Endothelial cell (in vitro differentiated cells): ENCODE data around the gene HOXB3. TPM values are rescaled to one million over a fixed set of nuclear protein-coding genes. Genes with fewer than 3 reads are reported as not detected.

ENCODE experiments used
- DNase-seq: peaks from one replicate; pipeline ENCODE4 v3.0.0; 2021; ENCODE audit warnings: low spot score
- H3K27ac Mint-ChIP-seq: one replicate; pipeline ENCODE4 v1.8.0; 2021; ENCODE audit warnings: mixed read lengths, inconsistent platforms; ENCODE audit not compliant: unreplicated experiment
- H3K27me3 Mint-ChIP-seq: one replicate; pipeline ENCODE4 v1.8.0; 2021; ENCODE audit warnings: mild to moderate bottlenecking, moderate library complexity, mixed read lengths, inconsistent platforms; ENCODE audit not compliant: unreplicated experiment
- H3K36me3 Mint-ChIP-seq: one replicate; pipeline ENCODE4 v1.8.0; 2021; ENCODE audit warnings: mild to moderate bottlenecking, low read depth, mixed read lengths, inconsistent platforms; ENCODE audit not compliant: unreplicated experiment
- H3K4me1 Mint-ChIP-seq: one replicate; pipeline ENCODE4 v1.8.0; 2021; ENCODE audit warnings: mild to moderate bottlenecking, mixed read lengths, inconsistent platforms; ENCODE audit not compliant: unreplicated experiment
- H3K4me3 Mint-ChIP-seq: one replicate; pipeline ENCODE4 v1.8.0; 2021; ENCODE audit warnings: mild to moderate bottlenecking, mixed read lengths, inconsistent platforms; ENCODE audit not compliant: unreplicated experiment
- H3K9me3 Mint-ChIP-seq: one replicate; pipeline ENCODE4 v1.8.0; 2021; ENCODE audit warnings: mixed read lengths, inconsistent platforms; ENCODE audit not compliant: unreplicated experiment
- total RNA-seq: library from RNA; stranded (reverse); fragmentation: NEBNext Ultra II Directional; extraction: Animal tissue kit (Norgen Biotek cat#: 25700); gene quantifications from one replicate; pipeline ENCODE4 v1.2.1, GENCODE V29; 2021; ENCODE audit not compliant: unreplicated experiment
- TF ChIP-seq, protein P1 (sequence below): fragments of 200-600 bp; sonication (generic); IDR thresholded peaks from one replicate; pipeline ENCODE4 v1.5.0; 2021; ENCODE audit warnings: antibody characterized with exemption; ENCODE audit not compliant: unreplicated experiment

Gene HOXB3
- total RNA-seq, 1 donor from 2014 or later = 17.7 TPM

- Mint-ChIP-seq H3K4me1 (peaks cover 34% of the 10 kb centered on the region), H3K4me3 (peak overlapping the region; percentile 89), H3K27me3 (peaks cover 36% of the 10 kb centered on the region), H3K36me3 (no peaks in the 10 kb centered on the region), H3K27ac (peak overlapping the region; percentile 13), H3K9me3 (no peaks in the 10 kb centered on the region)
- DNase-seq = no peak
- TF ChIP-seq, protein P1, sequence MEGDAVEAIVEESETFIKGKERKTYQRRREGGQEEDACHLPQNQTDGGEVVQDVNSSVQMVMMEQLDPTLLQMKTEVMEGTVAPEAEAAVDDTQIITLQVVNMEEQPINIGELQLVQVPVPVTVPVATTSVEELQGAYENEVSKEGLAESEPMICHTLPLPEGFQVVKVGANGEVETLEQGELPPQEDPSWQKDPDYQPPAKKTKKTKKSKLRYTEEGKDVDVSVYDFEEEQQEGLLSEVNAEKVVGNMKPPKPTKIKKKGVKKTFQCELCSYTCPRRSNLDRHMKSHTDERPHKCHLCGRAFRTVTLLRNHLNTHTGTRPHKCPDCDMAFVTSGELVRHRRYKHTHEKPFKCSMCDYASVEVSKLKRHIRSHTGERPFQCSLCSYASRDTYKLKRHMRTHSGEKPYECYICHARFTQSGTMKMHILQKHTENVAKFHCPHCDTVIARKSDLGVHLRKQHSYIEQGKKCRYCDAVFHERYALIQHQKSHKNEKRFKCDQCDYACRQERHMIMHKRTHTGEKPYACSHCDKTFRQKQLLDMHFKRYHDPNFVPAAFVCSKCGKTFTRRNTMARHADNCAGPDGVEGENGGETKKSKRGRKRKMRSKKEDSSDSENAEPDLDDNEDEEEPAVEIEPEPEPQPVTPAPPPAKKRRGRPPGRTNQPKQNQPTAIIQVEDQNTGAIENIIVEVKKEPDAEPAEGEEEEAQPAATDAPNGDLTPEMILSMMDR = no peak
These were observed 21.2 kb upstream of the HOXB3 start for GRCh38 chr17:48611213-48611612.

DNA sequence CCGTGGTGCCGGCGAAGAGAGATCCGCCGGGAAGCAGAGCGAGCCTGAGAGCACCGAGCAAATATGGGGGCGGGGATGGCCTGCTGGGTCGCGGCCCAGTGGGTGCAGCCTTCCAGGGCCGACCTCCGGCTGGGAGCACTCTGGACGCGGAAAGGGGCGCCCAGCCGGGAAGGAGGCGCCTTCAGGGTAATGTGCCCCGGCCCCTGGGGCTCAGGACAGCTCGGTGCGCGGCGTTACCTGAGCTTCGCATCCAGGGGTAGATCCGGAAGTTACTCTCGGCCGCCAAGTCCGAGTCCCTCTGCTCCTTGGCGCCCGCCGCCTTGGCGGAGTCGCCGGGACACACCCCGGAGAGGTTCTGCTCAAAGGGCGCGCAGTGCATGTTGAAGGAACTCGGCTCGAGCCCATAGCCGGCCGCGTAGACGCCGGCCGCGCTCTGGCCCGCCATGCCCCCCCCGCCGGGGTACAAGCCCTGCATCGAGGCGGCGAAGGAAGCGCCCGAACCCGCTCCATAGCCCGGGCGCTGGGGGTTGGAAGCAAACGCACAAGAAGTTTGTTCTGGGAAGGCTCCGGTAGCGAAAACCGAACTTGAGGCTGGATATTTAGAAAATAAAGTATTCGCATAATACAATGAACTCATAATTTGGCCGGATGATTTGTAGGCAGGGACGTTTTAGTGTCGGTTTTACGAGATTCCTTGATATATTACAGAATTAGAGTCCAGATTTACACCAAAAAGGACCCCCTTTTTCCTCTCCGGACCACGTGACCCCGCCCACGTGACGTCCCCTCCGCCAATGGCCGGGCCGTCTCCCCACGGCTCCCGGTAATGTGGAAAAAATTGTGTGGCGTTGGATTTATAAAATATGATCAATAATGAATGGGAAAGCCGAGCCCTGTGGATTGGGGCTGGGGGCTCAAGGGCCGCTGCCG lies 20.5 kb upstream of the HOXB3 start, which contains the start of gene HOXB7:
Gene HOXB7 (minus strand): TSS at position 736 of the 930 bp plus-strand sequence. CDS start 99 bp downstream, at position 637.
- DNase-seq = peak; percentile 67
- no peaks in the 10 kb centered on the region for H3K36me3 Mint-ChIP-seq
- no peaks in the 10 kb centered on the region for H3K9me3 Mint-ChIP-seq
- H3K4me1 Mint-ChIP-seq = peaks cover 36% of the 10 kb centered on the region
- peaks cover 38% of the 10 kb centered on the region for H3K27me3 Mint-ChIP-seq
- peak within 1 kb of the TSS; percentile 89 for H3K4me3 Mint-ChIP-seq
- peak within 1 kb of the TSS; percentile 13 for H3K27ac Mint-ChIP-seq
- TF ChIP-seq, protein P1 = no peak

- Mint-ChIP-seq H3K27me3 (peaks cover 41% of the 10 kb centered on the region), H3K36me3 (no peaks in the 10 kb centered on the region), H3K9me3 (no peaks in the 10 kb centered on the region), H3K4me1 (peaks cover 39% of the 10 kb centered on the region), H3K4me3 (no peak overlapping the region), H3K27ac (no peak overlapping the region)
- no peak for DNase-seq
- TF ChIP-seq, protein P1 = no peak
These were observed 19.8 kb upstream of the HOXB3 start for GRCh38 chr17:48609759-48610281.

- TF ChIP-seq, protein P1 = no peak
- peaks cover 46% of the 10 kb centered on the region for H3K27me3 Mint-ChIP-seq
- H3K4me1 Mint-ChIP-seq = peaks cover 47% of the 10 kb centered on the region
- no peaks in the 10 kb centered on the region for H3K9me3 Mint-ChIP-seq
- H3K36me3 Mint-ChIP-seq = no peaks in the 10 kb centered on the region
- peak overlapping the region; percentile 29 for H3K4me3 Mint-ChIP-seq
- H3K27ac Mint-ChIP-seq = no peak overlapping the region
- no peak for DNase-seq
These were observed 19.0 kb upstream of the HOXB3 start for GRCh38 chr17:48609033-48609432.

DNA sequence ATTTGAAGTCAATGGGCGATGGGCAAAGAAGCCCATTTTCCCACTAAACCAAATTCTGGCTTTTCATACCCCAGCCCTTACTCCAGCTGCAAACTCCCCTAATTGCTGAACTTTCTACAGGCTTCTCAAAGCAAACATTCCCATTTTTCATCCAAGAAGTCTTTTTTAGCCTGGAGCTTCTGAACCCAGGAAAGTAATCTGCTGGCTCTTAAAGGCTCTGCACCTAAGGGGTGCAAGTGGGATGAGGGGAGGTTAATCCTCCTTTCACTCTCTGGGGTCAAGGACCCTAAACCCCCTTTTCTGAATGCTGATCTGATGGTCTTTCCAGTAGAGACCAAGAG lies 18.4 kb upstream of the HOXB3 start:
- DNase-seq = no peak
- TF ChIP-seq, protein P1 = no peak
- Mint-ChIP-seq H3K9me3 (no peaks in the 10 kb centered on the region), H3K36me3 (no peaks in the 10 kb centered on the region), H3K27me3 (peaks cover 50% of the 10 kb centered on the region), H3K4me1 (peaks cover 47% of the 10 kb centered on the region), H3K27ac (no peak overlapping the region), H3K4me3 (no peak overlapping the region)
